ENCODE data around the gene KNL1.

Gene KNL1

GRCh38 chr15:40702077-40702476 is 108.0 kb downstream of the KNL1 start:
- DNase-seq = no peak
- no peaks in the 10 kb centered on the region for H3K9me3 Mint-ChIP-seq
- no peak overlapping the region for H3K4me3 Mint-ChIP-seq
- H3K4me1 Mint-ChIP-seq = peaks cover 29% of the 10 kb centered on the region
- H3K36me3 Mint-ChIP-seq = peaks cover 44% of the 10 kb centered on the region
- no peaks in the 10 kb centered on the region for H3K27me3 Mint-ChIP-seq
- no peak overlapping the region for H3K27ac Mint-ChIP-seq
- CTCF ChIA-PET = no interaction called here

- Mint-ChIP-seq H3K27ac (no peak overlapping the region), H3K4me3 (no peak overlapping the region), H3K36me3 (peaks cover 37% of the 10 kb centered on the region), H3K9me3 (no peaks in the 10 kb centered on the region), H3K27me3 (no peaks in the 10 kb centered on the region), H3K4me1 (peaks cover 6% of the 10 kb centered on the region)
- CTCF ChIA-PET = interaction anchor here (1.1 kb wide), 1 partner anchor 80 kb away, joined by 6 read pairs; no protein-coding TSS in a partner anchor
- no peak for DNase-seq
These were observed 112.1 kb downstream of the KNL1 start for GRCh38 chr15:40706121-40706520.

Data from activated naive CD4-positive, alpha-beta T cell treated with anti-CD3 and anti-CD28 coated beads, Interleukin-2, amount 10 ng/mL, durations not matched to agents 7 days and 5 days (primary cell).